GM19455 (cell line): Measurements from ENCODE around the gene SLC15A3.

Experiments used
- ATAC-seq: cut with Tn5 transposase; IDR thresholded peaks from one replicate; pipeline ENCODE4 v1.9.1; 2021; ENCODE audit not compliant: unreplicated experiment

The SLC15A3 gene

GRCh38 chr11:60930394-60930793 lies 21.6 kb downstream of the SLC15A3 start:
- no peak for ATAC-seq

GRCh38 chr11:60929764-60930163 lies 22.2 kb downstream of the SLC15A3 start:
- no peak for ATAC-seq

- ATAC-seq: no peak
Observed at GRCh38 chr11:60928563-60929001, 23.4 kb downstream of the SLC15A3 start.

GRCh38 chr11:60927600-60927999 lies 24.4 kb downstream of the SLC15A3 start:
- no peak for ATAC-seq

GRCh38 chr11:60927061-60927592 lies 24.8 kb downstream of the SLC15A3 start:
- ATAC-seq: no peak

- ATAC-seq: no peak
Observed at GRCh38 chr11:60926500-60926899, 25.5 kb downstream of the SLC15A3 start.

- no peak for ATAC-seq
Observed at GRCh38 chr11:60925868-60926267, 26.1 kb downstream of the SLC15A3 start.

GRCh38 chr11:60924906-60925853 lies 26.8 kb downstream of the SLC15A3 start:
- no peak for ATAC-seq

- peak; percentile 45 for ATAC-seq
Observed at GRCh38 chr11:60924110-60924905, 27.7 kb downstream of the SLC15A3 start, which contains the start of gene TMEM132A. TMEM132A (plus strand) TSS chr11:60924460; CDS start chr11:60924634, 174 bp downstream.

- ATAC-seq: no peak
Observed at GRCh38 chr11:60923800-60924109, 28.2 kb downstream of the SLC15A3 start.

- ATAC-seq: no peak
Observed at GRCh38 chr11:60923326-60923725, 28.6 kb downstream of the SLC15A3 start.

- ATAC-seq: no peak
Observed at GRCh38 chr11:60922906-60923305, 29.1 kb downstream of the SLC15A3 start.

- ATAC-seq: no peak
Observed at GRCh38 chr11:60921777-60922335, 30.1 kb downstream of the SLC15A3 start.

GRCh38 chr11:60921259-60921658 lies 30.7 kb downstream of the SLC15A3 start:
- ATAC-seq: no peak

GRCh38 chr11:60919956-60920355 lies 32.0 kb downstream of the SLC15A3 start:
- ATAC-seq: no peak

- ATAC-seq: no peak
Observed at GRCh38 chr11:60919320-60919719, 32.7 kb downstream of the SLC15A3 start.

- ATAC-seq: no peak
Observed at GRCh38 chr11:60918939-60919265, 33.1 kb downstream of the SLC15A3 start.

GRCh38 chr11:60918251-60918938 lies 33.6 kb downstream of the SLC15A3 start:
- no peak for ATAC-seq

- no peak for ATAC-seq
Observed at GRCh38 chr11:60917267-60917666, 34.7 kb downstream of the SLC15A3 start.

GRCh38 chr11:60916669-60917206 lies 35.2 kb downstream of the SLC15A3 start:
- ATAC-seq: no peak
